SK-N-SH (cell line): ENCODE results near the gene PAK3.

Source experiments
- EP300 ChIP-seq, 2 experiments: IDR thresholded peaks; 2 replicates each; pipeline versions ENCODE4 v1.4.0 to v1.6.1; 2012; ENCODE audit warnings: borderline replicate concordance in 1 of 2, low read depth in 1 of 2, low read length in 1 of 2
- POLR2AphosphoS5 ChIP-seq: IDR thresholded peaks from 2 replicates; pipeline ENCODE4 v1.6.1; 2012; ENCODE audit warnings: low read depth, low read length
- TAF1 ChIP-seq: IDR thresholded peaks from 2 replicates; pipeline ENCODE4 v1.6.1; 2012; ENCODE audit warnings: low read depth, mild to moderate bottlenecking, low read length, moderate library complexity, borderline replicate concordance
- TEAD4 ChIP-seq: IDR thresholded peaks from 2 replicates; pipeline ENCODE4 v1.4.0; 2012; ENCODE audit warnings: mild to moderate bottlenecking, borderline replicate concordance; ENCODE audit not compliant: insufficient read depth
- YY1 ChIP-seq: IDR thresholded peaks from 2 replicates; pipeline ENCODE4 v1.4.0; 2012; ENCODE audit warnings: low read depth, mild to moderate bottlenecking
- TF ChIP-seq, protein P1 (sequence below): fragments of 200-600 bp; sonication (generic); IDR thresholded peaks from 2 replicates; pipeline ENCODE4 v1.6.1; 2017; ENCODE audit warnings: antibody characterized with exemption, mild to moderate bottlenecking, moderate library complexity

DNA sequence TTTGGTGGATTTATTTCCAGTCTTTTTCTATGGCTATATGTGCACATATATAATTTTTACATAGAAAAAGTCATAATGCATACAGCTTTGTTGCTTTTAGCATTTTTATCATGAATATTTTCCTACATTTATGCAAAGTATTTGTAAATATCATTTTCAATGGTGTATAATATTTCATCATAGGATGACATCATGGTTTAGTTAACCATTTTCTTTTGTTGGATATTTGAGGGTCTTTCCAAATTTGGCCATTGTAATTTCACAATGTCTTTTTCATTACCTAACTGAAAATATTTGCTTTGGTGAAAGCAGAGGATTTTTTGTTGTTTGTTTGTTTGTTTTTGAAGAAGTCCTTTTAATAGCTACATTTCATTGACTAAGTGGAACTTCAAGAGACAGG is 31.0 kb downstream of the PAK3 start:
- TF ChIP-seq EP300 (IDR thresholded peaks at IDR 0.05; ENCODE audit: borderline replicate concordance in 1 of 2, low read depth in 1 of 2, low read length in 1 of 2) (no peak), TAF1 (no peak), POLR2AphosphoS5 (no peak), YY1 (no peak), TEAD4 (no peak)
- TF ChIP-seq, protein P1, sequence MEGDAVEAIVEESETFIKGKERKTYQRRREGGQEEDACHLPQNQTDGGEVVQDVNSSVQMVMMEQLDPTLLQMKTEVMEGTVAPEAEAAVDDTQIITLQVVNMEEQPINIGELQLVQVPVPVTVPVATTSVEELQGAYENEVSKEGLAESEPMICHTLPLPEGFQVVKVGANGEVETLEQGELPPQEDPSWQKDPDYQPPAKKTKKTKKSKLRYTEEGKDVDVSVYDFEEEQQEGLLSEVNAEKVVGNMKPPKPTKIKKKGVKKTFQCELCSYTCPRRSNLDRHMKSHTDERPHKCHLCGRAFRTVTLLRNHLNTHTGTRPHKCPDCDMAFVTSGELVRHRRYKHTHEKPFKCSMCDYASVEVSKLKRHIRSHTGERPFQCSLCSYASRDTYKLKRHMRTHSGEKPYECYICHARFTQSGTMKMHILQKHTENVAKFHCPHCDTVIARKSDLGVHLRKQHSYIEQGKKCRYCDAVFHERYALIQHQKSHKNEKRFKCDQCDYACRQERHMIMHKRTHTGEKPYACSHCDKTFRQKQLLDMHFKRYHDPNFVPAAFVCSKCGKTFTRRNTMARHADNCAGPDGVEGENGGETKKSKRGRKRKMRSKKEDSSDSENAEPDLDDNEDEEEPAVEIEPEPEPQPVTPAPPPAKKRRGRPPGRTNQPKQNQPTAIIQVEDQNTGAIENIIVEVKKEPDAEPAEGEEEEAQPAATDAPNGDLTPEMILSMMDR = no peak
